H9 (cell line): Measurements from ENCODE around the gene PRDX4. TPM values are rescaled to one million over a fixed set of nuclear protein-coding genes. Genes with fewer than 3 reads are reported as not detected.
"Not testable (repeated sequence)": the region's sequence is repeated elsewhere in the genome, so short reads cannot be mapped to it uniquely, and the experiment has no call there.

Experiments
- DNase-seq: peaks from one replicate; pipeline ENCODE4 v3.0.0-alpha.2; 2017
- H2AFZ ChIP-seq: one replicate; pipeline ENCODE4 v1.6.1; 2013; ENCODE audit warnings: mild to moderate bottlenecking, low read length, control low read depth, moderate library complexity
- H2AK5ac ChIP-seq: 2 replicates; pipeline ENCODE4 v1.6.1; 2013; ENCODE audit warnings: low read length, control low read depth, mixed read lengths; ENCODE audit not compliant: insufficient read length
- H2BK120ac ChIP-seq: one replicate; pipeline ENCODE4 v1.6.1; 2013; ENCODE audit warnings: low read depth, mild to moderate bottlenecking, low read length, control low read depth, inconsistent platforms; ENCODE audit not compliant: poor library complexity, severe bottlenecking
- H2BK12ac ChIP-seq: 2 replicates; pipeline ENCODE4 v1.6.1; 2013; ENCODE audit warnings: low read length, control low read depth, mixed read lengths, low read depth; ENCODE audit not compliant: insufficient read length
- H2BK15ac ChIP-seq: 2 replicates; pipeline ENCODE4 v1.6.1; 2013; ENCODE audit warnings: low read depth, low read length, control low read depth
- H2BK20ac ChIP-seq: one replicate; pipeline ENCODE4 v1.6.1; 2013; ENCODE audit warnings: low read depth, mild to moderate bottlenecking, low read length, control low read depth, inconsistent platforms; ENCODE audit not compliant: poor library complexity, severe bottlenecking
- H2BK5ac ChIP-seq: 2 replicates; pipeline ENCODE4 v1.6.1; 2013; ENCODE audit warnings: low read length, control low read depth, mixed read lengths; ENCODE audit not compliant: insufficient read length
- H3K14ac ChIP-seq: 2 replicates; pipeline ENCODE4 v1.6.1; 2013; ENCODE audit warnings: low read length, control low read depth; ENCODE audit not compliant: insufficient read depth
- H3K18ac ChIP-seq: 2 replicates; pipeline ENCODE4 v1.6.1; 2013; ENCODE audit warnings: low read depth, mild to moderate bottlenecking, mixed read lengths, low read length, control low read depth; ENCODE audit not compliant: insufficient read length
- H3K23ac ChIP-seq: 2 replicates; pipeline ENCODE4 v1.6.1; 2013; ENCODE audit warnings: low read length, control low read depth, mixed read lengths, low read depth; ENCODE audit not compliant: insufficient read length
- H3K23me2 ChIP-seq: 2 replicates; pipeline ENCODE4 v1.6.1; 2013; ENCODE audit warnings: low read depth, mild to moderate bottlenecking, mixed read lengths, low read length, control low read depth; ENCODE audit not compliant: insufficient read length, poor library complexity, severe bottlenecking
- H3K27ac ChIP-seq: 2 replicates; pipeline ENCODE4 v1.5.1; 2013; ENCODE audit warnings: low read length, control low read depth, mixed read lengths, low read depth; ENCODE audit not compliant: insufficient read length
- H3K27me3 ChIP-seq: 2 replicates; pipeline ENCODE4 v1.6.1; 2013; ENCODE audit warnings: low read length, control low read depth, inconsistent platforms; ENCODE audit not compliant: insufficient read depth
- H3K4ac ChIP-seq: 2 replicates; pipeline ENCODE4 v1.6.1; 2013; ENCODE audit warnings: low read depth, mild to moderate bottlenecking, control low read depth, inconsistent platforms, low read length, moderate library complexity
- H3K4me1 ChIP-seq: 2 replicates; pipeline ENCODE4 v1.6.1; 2013; ENCODE audit warnings: low read length, control low read depth, inconsistent platforms; ENCODE audit not compliant: insufficient read depth
- H3K4me2 ChIP-seq: 2 replicates; pipeline ENCODE4 v1.6.1; 2013; ENCODE audit warnings: low read length, control low read depth, mixed read lengths; ENCODE audit not compliant: insufficient read length, insufficient read depth
- H3K56ac ChIP-seq: 2 replicates; pipeline ENCODE4 v1.6.1; 2013; ENCODE audit warnings: low read depth, mild to moderate bottlenecking, mixed read lengths, low read length, control low read depth; ENCODE audit not compliant: insufficient read length
- H3K79me1 ChIP-seq: 2 replicates; pipeline ENCODE4 v1.6.1; 2013; ENCODE audit warnings: low read depth, mild to moderate bottlenecking, moderate library complexity, low read length, control low read depth, inconsistent platforms; ENCODE audit not compliant: insufficient read depth, poor library complexity, severe bottlenecking
- H3K79me2 ChIP-seq: 2 replicates; pipeline ENCODE4 v1.6.1; 2013; ENCODE audit warnings: low read length, control low read depth, inconsistent platforms; ENCODE audit not compliant: insufficient read depth
- H3K9ac ChIP-seq: 2 replicates; pipeline ENCODE4 v1.6.1; 2013; ENCODE audit warnings: low read length, control low read depth, mixed read lengths; ENCODE audit not compliant: insufficient read length; ENCODE audit errors: extremely low read depth
- H3K9me3 ChIP-seq: one replicate; pipeline ENCODE4 v1.6.1; 2013; ENCODE audit warnings: low read depth, low read length, inconsistent platforms; ENCODE audit not compliant: control insufficient read depth
- H3T11ph ChIP-seq: one replicate; pipeline ENCODE4 v1.6.1; 2013; ENCODE audit warnings: mild to moderate bottlenecking, low read length, control low read depth, inconsistent platforms
- H4K20me1 ChIP-seq: one replicate; pipeline ENCODE4 v1.6.1; 2013; ENCODE audit not compliant: control insufficient read depth, insufficient read length, insufficient read depth
- H4K5ac ChIP-seq: 2 replicates; pipeline ENCODE4 v1.6.1; 2013; ENCODE audit warnings: low read depth, mild to moderate bottlenecking, mixed read lengths, low read length, control low read depth; ENCODE audit not compliant: insufficient read length
- H4K8ac ChIP-seq: replicated peaks from 2 replicates; pipeline ENCODE4 v1.6.1; 2013; ENCODE audit warnings: low read length, control low read depth, mixed read lengths, low read depth; ENCODE audit not compliant: insufficient read length
- H4K91ac ChIP-seq: 2 replicates; pipeline ENCODE4 v1.6.1; 2013; ENCODE audit warnings: low read depth, mild to moderate bottlenecking, moderate library complexity, mixed read lengths, low read length, control low read depth; ENCODE audit not compliant: insufficient read length
- H3K27ac Mint-ChIP-seq, 3 experiments: 2 replicates in 2 of 3; 3 replicates in 1 of 3; pipeline ENCODE4 v1.8.0; 2020 to 2021; ENCODE audit warnings: mixed read lengths in 3 of 3, mild to moderate bottlenecking in 1 of 3, moderate library complexity in 1 of 3
- H3K27me3 Mint-ChIP-seq: 2 replicates; pipeline ENCODE4 v1.8.0; 2021; ENCODE audit warnings: low read depth, mild to moderate bottlenecking, moderate library complexity, mixed read lengths
- H3K36me3 Mint-ChIP-seq, 3 experiments: 2 replicates in 2 of 3; 3 replicates in 1 of 3; pipeline ENCODE4 v1.8.0; 2020 to 2021; ENCODE audit warnings: low read depth in 3 of 3, mixed read lengths in 3 of 3; ENCODE audit not compliant: insufficient read depth in 1 of 3
- H3K4me1 Mint-ChIP-seq, 2 experiments: 2 replicates each; pipeline ENCODE4 v1.8.0; 2020; ENCODE audit warnings: mixed read lengths in 2 of 2
- H3K4me3 Mint-ChIP-seq, 2 experiments: 2 replicates in 1 of 2; 3 replicates in 1 of 2; pipeline ENCODE4 v1.8.0; 2020 to 2021; ENCODE audit warnings: mild to moderate bottlenecking in 2 of 2, mixed read lengths in 2 of 2, moderate library complexity in 1 of 2
- H3K9me3 Mint-ChIP-seq, 2 experiments: 2 replicates in 1 of 2; 3 replicates in 1 of 2; pipeline ENCODE4 v1.8.0; 2020; ENCODE audit warnings: mild to moderate bottlenecking in 2 of 2, mixed read lengths in 2 of 2, moderate library complexity in 1 of 2
- CTCF ChIP-seq: fragments of 200-600 bp; sonication (generic); conservative IDR thresholded peaks from 3 replicates; pipeline ENCODE4 v1.8.0; 2021; ENCODE audit warnings: antibody characterized with exemption, mild to moderate bottlenecking
- WGBS: extraction: QIAGEN DNeasy Blood & Tissue Kit; methylation state at CpG from one replicate; pipeline ENCODE4 v1.1.7; 2013; ENCODE audit warnings: missing lambda C conversion rate, low lambda C conversion rate, mixed read lengths; ENCODE audit not compliant: insufficient read length; ENCODE audit errors: extremely low coverage; 5-methylcytosine and 5-hydroxymethylcytosine counted together
- total RNA-seq: library from RNA; stranded (reverse); gene quantifications from 2 replicates; pipeline ENCODE4 v1.2.1, GENCODE V29; 2021

PRDX4 gene
- total RNA-seq, 1 experiment from 2014 or later, result 256 TPM

- H4K5ac ChIP-seq, result no peak overlapping the region
- no peaks in the 10 kb centered on the region for H3K9me3 ChIP-seq
- H3K4me2 ChIP-seq, result no peak overlapping the region
- H3T11ph ChIP-seq, result no peak overlapping the region
- H2BK120ac ChIP-seq, result no peak overlapping the region
- peak overlapping the region; percentile 91 for H3K27ac ChIP-seq
- no peak overlapping the region for H2BK15ac ChIP-seq
- H3K27ac Mint-ChIP-seq, result peak overlapping the region in 2 of 3 experiments; percentile 96; a peak in 3 of 7 replicates
- no peaks in the 10 kb centered on the region for H3K79me1 ChIP-seq
- H3K4me3 Mint-ChIP-seq, result peak overlapping the region in 1 of 2 experiments; percentile 62; a peak in 3 of 5 replicates
- no peak overlapping the region for H2BK5ac ChIP-seq
- H3K14ac ChIP-seq, result no peak overlapping the region
- no peak overlapping the region for H4K8ac ChIP-seq
- H3K9ac ChIP-seq, result no peak overlapping the region
- H4K20me1 ChIP-seq, result no peaks in the 10 kb centered on the region
- H3K23ac ChIP-seq, result no peak overlapping the region
- no peak overlapping the region for H2AFZ ChIP-seq
- no peak overlapping the region for H4K91ac ChIP-seq
- H2BK12ac ChIP-seq, result no peak overlapping the region
- TF ChIP-seq CTCF, result no peak
- no peaks in the 10 kb centered on the region for H3K27me3 ChIP-seq
- no peaks in the 10 kb centered on the region for H3K9me3 Mint-ChIP-seq
- no peaks in the 10 kb centered on the region for H3K27me3 Mint-ChIP-seq
- peaks cover 29 to 30% of the 10 kb centered on the region in 2 experiments for H3K4me1 Mint-ChIP-seq
- H3K4me1 ChIP-seq, result peaks cover 3% of the 10 kb centered on the region; the same call in 1 of the 2 replicates
- H3K18ac ChIP-seq, result no peak overlapping the region
- no peak overlapping the region for H3K56ac ChIP-seq
- H3K23me2 ChIP-seq, result no peaks in the 10 kb centered on the region
- H3K79me2 ChIP-seq, result no peaks in the 10 kb centered on the region
- peaks cover 3 to 19% (median 4%) of the 10 kb centered on the region in 3 experiments; a peak in 4 of 7 replicates for H3K36me3 Mint-ChIP-seq
- no peak overlapping the region for H2AK5ac ChIP-seq
- H2BK20ac ChIP-seq, result no peak overlapping the region
- no peak for DNase-seq
- WGBS, result no CpG with 5 or more reads among the region's 4 CpGs
- no peak overlapping the region for H3K4ac ChIP-seq
Observed at GRCh38 chrX:23659339-23659738, 8.0 kb upstream of the PRDX4 start.

GRCh38 chrX:23660083-23660765, 7.1 kb upstream of the PRDX4 start:
- H2BK5ac ChIP-seq, H3K4me1 ChIP-seq, H4K5ac ChIP-seq, H3K79me1 ChIP-seq, H2AFZ ChIP-seq, H3K4ac ChIP-seq, H4K91ac ChIP-seq, H2BK120ac ChIP-seq, H3K23me2 ChIP-seq, H2AK5ac ChIP-seq, H4K20me1 ChIP-seq, H3K23ac ChIP-seq, H3K27me3 ChIP-seq, H3K9me3 ChIP-seq, H3K79me2 ChIP-seq, H4K8ac ChIP-seq, H2BK12ac ChIP-seq, H2BK15ac ChIP-seq, H3K27me3 Mint-ChIP-seq, H3K9me3 Mint-ChIP-seq, H3K56ac ChIP-seq: not testable (repeated sequence)
- Mint-ChIP-seq H3K4me3 (peak overlapping the region; percentile 62 to 68), H3K36me3 (peaks cover 3 to 19% (median 4%) of the 10 kb centered on the region in 3 experiments; a peak in 4 of 7 replicates), H3K27ac (peak overlapping the region; percentile 84 to 96 (median 96)), H3K4me1 (peaks cover 29 to 30% of the 10 kb centered on the region in 2 experiments)
- H3K27ac ChIP-seq, result peak overlapping the region; percentile 91
- H3K14ac ChIP-seq, result peak overlapping the region; percentile 53; the same call in 1 of the 2 replicates
- peak; percentile 60 for DNase-seq
- peak overlapping the region; percentile 50 for H3K18ac ChIP-seq
- H2BK20ac ChIP-seq, result peak overlapping the region; percentile 46
- H3T11ph ChIP-seq, result peak overlapping the region; percentile 72
- no CpG with 5 or more reads among the region's 8 CpGs for WGBS
- peak overlapping the region; percentile 28 for H3K4me2 ChIP-seq
- peak overlapping the region; percentile 48 for H3K9ac ChIP-seq
